MM.1S (cell line): ENCODE measurements around the gene PTHLH.

Experiments used
- DNase-seq: peaks from one replicate; pipeline ENCODE4 v3.0.0-alpha.2; 2015
- H2AFZ ChIP-seq: fragments of 300-600 bp; sonication (generic); 2 replicates; pipeline ENCODE4 v1.6.0; 2016; ENCODE audit warnings: antibody characterized with exemption, low read length
- H3F3A ChIP-seq: fragments of 300-600 bp; sonication (generic); 2 replicates; pipeline ENCODE4 v1.6.1; 2016; ENCODE audit warnings: mild to moderate bottlenecking, antibody characterized with exemption, low read length, moderate library complexity, mixed read lengths; ENCODE audit not compliant: insufficient read depth
- H3K27ac ChIP-seq: fragments of 300-600 bp; sonication (generic); 2 replicates; pipeline ENCODE4 v1.5.1; 2016; ENCODE audit warnings: mild to moderate bottlenecking, low read length
- H3K27me3 ChIP-seq: fragments of 300-600 bp; sonication (generic); replicated peaks from 2 replicates; pipeline ENCODE4 v1.6.0; 2016; ENCODE audit warnings: low read length; ENCODE audit not compliant: insufficient read depth
- H3K36me3 ChIP-seq: fragments of 300-600 bp; sonication (generic); replicated peaks from 2 replicates; pipeline ENCODE4 v1.6.1; 2016; ENCODE audit warnings: mild to moderate bottlenecking, low read length, mixed read lengths; ENCODE audit not compliant: insufficient read depth
- H3K4me1 ChIP-seq: fragments of 300-600 bp; sonication (generic); 2 replicates; pipeline ENCODE4 v1.6.1; 2016; ENCODE audit warnings: low read length, mixed read lengths
- H3K4me2 ChIP-seq: fragments of 300-600 bp; sonication (generic); 2 replicates; pipeline ENCODE4 v1.6.0; 2016; ENCODE audit warnings: low read depth, low read length
- H3K4me3 ChIP-seq: fragments of 300-600 bp; sonication (generic); 2 replicates; pipeline ENCODE4 v1.5.1; 2016; ENCODE audit warnings: low read length, mixed read lengths
- H3K79me2 ChIP-seq: fragments of 300-600 bp; sonication (generic); 2 replicates; pipeline ENCODE4 v1.6.1; 2016; ENCODE audit warnings: mixed run types, low read length, mixed read lengths
- H3K9ac ChIP-seq: fragments of 300-600 bp; sonication (generic); 2 replicates; pipeline ENCODE4 v1.6.1; 2016; ENCODE audit warnings: low read length, mixed read lengths
- H3K9me2 ChIP-seq: fragments of 300-600 bp; sonication (generic); replicated peaks from 2 replicates; pipeline ENCODE4 v1.6.1; 2016; ENCODE audit warnings: mild to moderate bottlenecking, low read length, mixed read lengths; ENCODE audit not compliant: insufficient read depth
- H3K9me3 ChIP-seq: fragments of 300-600 bp; sonication (generic); replicated peaks from 2 replicates; pipeline ENCODE4 v1.6.1; 2016; ENCODE audit warnings: mild to moderate bottlenecking, low read length, mixed read lengths; ENCODE audit not compliant: insufficient read depth
- H4K20me1 ChIP-seq: fragments of 300-600 bp; sonication (generic); 2 replicates; pipeline ENCODE4 v1.6.1; 2016; ENCODE audit warnings: mild to moderate bottlenecking, low read length, moderate library complexity, mixed read lengths; ENCODE audit not compliant: insufficient read depth
- CTCF ChIP-seq: fragments of 300-600 bp; sonication (generic); IDR thresholded peaks from 2 replicates; pipeline ENCODE4 v1.5.1; 2016; ENCODE audit warnings: antibody characterized with exemption, low read length, mixed read lengths
- EZH2 ChIP-seq: fragments of 300-600 bp; sonication (generic); optimal IDR thresholded peaks from 2 replicates; pipeline ENCODE3; 2017; ENCODE audit warnings: low read depth, mild to moderate bottlenecking, antibody characterized with exemption, low read length, mixed read lengths
- EZH2phosphoT487 ChIP-seq: fragments of 300-600 bp; sonication (generic); IDR thresholded peaks from 2 replicates; pipeline ENCODE4 v1.6.1; 2018; ENCODE audit warnings: antibody characterized with exemption, low read length

PTHLH gene

GRCh38 chr12:27946421-27946820, 26.1 kb downstream of the PTHLH start:
- no peak for DNase-seq

GRCh38 chr12:27940756-27941402, 31.7 kb downstream of the PTHLH start:
- Histone ChIP-seq H3K4me1 (no peaks in the 10 kb centered on the region), H2AFZ (0 out of 2 replicates have a peak overlapping the region, but pooled peaks have one; percentile 39), H3K36me3 (no peaks in the 10 kb centered on the region), H3K9ac (no peak overlapping the region), H3K27ac (no peak overlapping the region), H3K9me3 (no peaks in the 10 kb centered on the region), H3K4me2 (no peak overlapping the region), H3K9me2 (no peaks in the 10 kb centered on the region), H4K20me1 (no peaks in the 10 kb centered on the region), H3K4me3 (no peak overlapping the region), H3F3A (no peaks in the 10 kb centered on the region), H3K79me2 (no peaks in the 10 kb centered on the region), H3K27me3 (no peaks in the 10 kb centered on the region)
- peak; percentile 78 for DNase-seq
- peak; percentile 90 for TF ChIP-seq CTCF
- TF ChIP-seq EZH2, result no peak

More at GRCh38 chr12:27946421-27946820, 26.1 kb downstream of the PTHLH start:
- H3K4me3 ChIP-seq, result no peak overlapping the region
- H2AFZ ChIP-seq, result no peak overlapping the region
- H3K9ac ChIP-seq, result no peak overlapping the region
- H3K9me3 ChIP-seq, result no peaks in the 10 kb centered on the region
- no peaks in the 10 kb centered on the region for H3K9me2 ChIP-seq
- H3K27me3 ChIP-seq, result no peaks in the 10 kb centered on the region
- no peaks in the 10 kb centered on the region for H3F3A ChIP-seq
- H4K20me1 ChIP-seq, result no peaks in the 10 kb centered on the region
- no peak for TF ChIP-seq CTCF
- no peak for TF ChIP-seq EZH2phosphoT487
- no peak for TF ChIP-seq EZH2
- no peaks in the 10 kb centered on the region for H3K4me1 ChIP-seq
- H3K36me3 ChIP-seq, result no peaks in the 10 kb centered on the region
- H3K27ac ChIP-seq, result no peak overlapping the region
- H3K79me2 ChIP-seq, result no peaks in the 10 kb centered on the region
- H3K4me2 ChIP-seq, result no peak overlapping the region

DNA sequence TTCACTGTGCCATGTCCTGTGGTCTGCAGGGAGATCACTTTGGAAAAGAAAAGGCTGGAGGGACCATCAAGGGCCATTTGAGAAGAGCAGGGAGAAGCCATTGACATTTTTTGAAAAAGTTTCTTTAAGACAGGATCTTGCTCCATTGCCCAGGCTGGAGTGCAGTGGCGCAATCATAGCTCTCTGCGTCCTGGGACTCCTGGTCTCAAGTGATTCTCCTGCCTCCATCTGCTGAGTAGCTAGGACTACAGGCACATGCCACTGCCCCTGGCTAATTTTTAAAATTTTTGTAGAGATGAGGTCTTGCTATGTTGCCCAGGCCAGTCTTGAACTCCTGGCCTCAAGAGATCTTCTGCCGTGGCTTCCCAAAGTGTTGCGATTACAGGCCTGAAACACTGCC, 32.3 kb downstream of the PTHLH start:
- Histone ChIP-seq H3K9ac (no peak overlapping the region), H2AFZ (0 out of 2 replicates have a peak overlapping the region, but pooled peaks have one; percentile 39), H3K27me3 (no peaks in the 10 kb centered on the region), H4K20me1 (no peaks in the 10 kb centered on the region), H3K4me2 (no peak overlapping the region), H3K36me3 (no peaks in the 10 kb centered on the region), H3K27ac (no peak overlapping the region), H3F3A (no peaks in the 10 kb centered on the region), H3K4me3 (no peak overlapping the region), H3K9me3 (no peaks in the 10 kb centered on the region), H3K9me2 (no peaks in the 10 kb centered on the region), H3K4me1 (no peaks in the 10 kb centered on the region), H3K79me2 (no peaks in the 10 kb centered on the region)
- no peak for DNase-seq
- TF ChIP-seq CTCF (no peak), EZH2 (no peak), EZH2phosphoT487 (no peak)
